WERI-Rb-1 (cell line): ENCODE data around the gene WDR73.
A peak's percentile ranks its signal among the peaks of the same experiment; 100 is the strongest.

Source experiments
- DNase-seq: peaks from one replicate; pipeline ENCODE4 v3.0.0-alpha.2; 2020
- H3K27ac ChIP-seq: fragments of 250-450 bp; sonication (Bioruptor Pico); 2 replicates; pipeline ENCODE4 v1.5.1; 2020; ENCODE audit warnings: mild to moderate bottlenecking, moderate library complexity
- H3K27me3 ChIP-seq: fragments of 250-450 bp; sonication (Bioruptor Pico); 2 replicates; pipeline ENCODE4 v1.5.1; 2021; ENCODE audit warnings: mild to moderate bottlenecking, low read depth, moderate library complexity; ENCODE audit not compliant: insufficient read depth, severe bottlenecking
- H3K36me3 ChIP-seq: fragments of 250-450 bp; sonication (Bioruptor Pico); 2 replicates; pipeline ENCODE4 v1.5.1; 2020; ENCODE audit warnings: mild to moderate bottlenecking, moderate library complexity
- H3K4me3 ChIP-seq: 2 replicates; pipeline ENCODE4 v1.5.1; 2011; ENCODE audit warnings: low read depth, mild to moderate bottlenecking, control low read depth, low read length
- H3K9me3 ChIP-seq: fragments of 250-450 bp; sonication (Bioruptor Pico); 2 replicates; pipeline ENCODE4 v1.5.1; 2021; ENCODE audit warnings: mild to moderate bottlenecking, moderate library complexity; ENCODE audit not compliant: severe bottlenecking
- CTCF ChIP-seq: IDR thresholded peaks from 2 replicates; pipeline ENCODE4 v1.5.1; 2011; ENCODE audit warnings: low read depth, mild to moderate bottlenecking, control low read depth, inconsistent platforms, low read length

The WDR73 gene

GRCh38 chr15:84601555-84601838 lies 52.6 kb downstream of the WDR73 start:
- peak overlapping the region; percentile 72 for H3K4me3 ChIP-seq
- peaks cover 28% of the 10 kb centered on the region for H3K36me3 ChIP-seq
- no peaks in the 10 kb centered on the region for H3K27me3 ChIP-seq
- H3K27ac ChIP-seq, result peak overlapping the region; percentile 86
- no peak for TF ChIP-seq CTCF
- DNase-seq, result no peak
- H3K9me3 ChIP-seq, result no peaks in the 10 kb centered on the region

- no peak for TF ChIP-seq CTCF
- Histone ChIP-seq H3K27me3 (no peaks in the 10 kb centered on the region), H3K27ac (peak within 1 kb of the TSS; percentile 86), H3K9me3 (no peaks in the 10 kb centered on the region), H3K4me3 (peak within 1 kb of the TSS; percentile 72), H3K36me3 (peaks cover 22% of the 10 kb centered on the region)
- peak; percentile 96 for DNase-seq
Observed at GRCh38 chr15:84600687-84601554, 53.2 kb downstream of the WDR73 start, which contains the start of gene ZSCAN2. Gene ZSCAN2 (plus strand): TSS chr15:84601009. CDS start chr15:84603928, 2,919 bp downstream.

- peak; percentile 81 for DNase-seq
- Histone ChIP-seq H3K4me3 (peak overlapping the region; percentile 72), H3K27ac (no peak overlapping the region), H3K36me3 (peaks cover 16% of the 10 kb centered on the region), H3K27me3 (no peaks in the 10 kb centered on the region), H3K9me3 (no peaks in the 10 kb centered on the region)
- TF ChIP-seq CTCF, result no peak
Observed at GRCh38 chr15:84600331-84600686, 53.8 kb downstream of the WDR73 start.

GRCh38 chr15:84599906-84600305 lies 54.2 kb downstream of the WDR73 start:
- no peak overlapping the region for H3K4me3 ChIP-seq
- DNase-seq, result no peak
- H3K9me3 ChIP-seq, result no peaks in the 10 kb centered on the region
- TF ChIP-seq CTCF, result no peak
- H3K27me3 ChIP-seq, result no peaks in the 10 kb centered on the region
- peaks cover 12% of the 10 kb centered on the region for H3K36me3 ChIP-seq
- no peak overlapping the region for H3K27ac ChIP-seq

- peak; percentile 67 for TF ChIP-seq CTCF
- DNase-seq, result peak; percentile 59
- Histone ChIP-seq H3K36me3 (peaks cover 5% of the 10 kb centered on the region), H3K27me3 (no peaks in the 10 kb centered on the region), H3K27ac (no peak overlapping the region), H3K9me3 (no peaks in the 10 kb centered on the region), H3K4me3 (no peak overlapping the region)
Observed at GRCh38 chr15:84598993-84599392, 55.1 kb downstream of the WDR73 start.

GRCh38 chr15:84598250-84598649 lies 55.8 kb downstream of the WDR73 start:
- peak; percentile 17 for DNase-seq
- Histone ChIP-seq H3K4me3 (no peak overlapping the region), H3K36me3 (no peaks in the 10 kb centered on the region), H3K27me3 (no peaks in the 10 kb centered on the region), H3K27ac (no peak overlapping the region), H3K9me3 (no peaks in the 10 kb centered on the region)
- no peak for TF ChIP-seq CTCF
